Keratinocyte (primary cell): ENCODE results near the gene PDRG1.

Source experiments
- CTCF ChIP-seq, 3 experiments: IDR thresholded peaks in 1 of 3; conservative IDR thresholded peaks in 1 of 3; optimal IDR thresholded peaks in 1 of 3; 2 replicates in 2 of 3; 3 replicates in 1 of 3; pipeline versions ENCODE3 to v1.5.1; 2011; ENCODE audit warnings: low read length in 3 of 3, mild to moderate bottlenecking in 3 of 3, moderate library complexity in 2 of 3, control low read depth in 1 of 3, inconsistent platforms in 1 of 3; ENCODE audit not compliant: insufficient read depth in 2 of 3; ENCODE audit errors: extremely low read depth in 1 of 3
- EZH2 ChIP-seq: IDR thresholded peaks from one replicate; pipeline ENCODE4 v1.6.1; 2012; ENCODE audit warnings: inconsistent platforms, mild to moderate bottlenecking, low read length, moderate library complexity

- no peak for TF ChIP-seq CTCF (optimal IDR thresholded peaks at IDR 0.05 in 1 of 3, IDR thresholded peaks at IDR 0.05 in 1 of 3, conservative IDR thresholded peaks at IDR 0.05 in 1 of 3; ENCODE audit: extremely low read depth in 1 of 3, insufficient read depth in 2 of 3, low read length in 3 of 3)
- TF ChIP-seq EZH2 = no peak
Observed at GRCh38 chr20:31927627-31928159, 24.2 kb downstream of the PDRG1 start.
